ENCODE results near the gene POLR2F. TPM values are rescaled to one million over a fixed set of nuclear protein-coding genes. Genes with fewer than 3 reads are reported as not detected.
A peak's percentile ranks its signal among the peaks of the same experiment; 100 is the strongest.
"Not testable (repeated sequence)": the region's sequence is repeated elsewhere in the genome, so short reads cannot be mapped to it uniquely, and the experiment has no call there.

Gene POLR2F
- polyA plus RNA-seq, 2 donors: 84.8 to 114 TPM

- not testable (repeated sequence) for H3K27ac ChIP-seq (ENCODE audit: low read depth in 2 of 2, low read length in 1 of 2); H3K4me3 ChIP-seq (ENCODE audit: low read depth in 1 of 2, low read length in 2 of 2); H3K9me3 ChIP-seq (ENCODE audit: control insufficient read depth in 2 of 2, insufficient read depth in 1 of 2, low read depth in 1 of 2, low read length in 1 of 2); H3K4me1 ChIP-seq (ENCODE audit: control insufficient read depth in 2 of 2, insufficient read depth in 2 of 2, low read length in 1 of 2); H3K27me3 ChIP-seq (ENCODE audit: control insufficient read depth in 1 of 2, insufficient read depth in 2 of 2, low read length in 2 of 2)
- 91% methylated on average over 14 of the region's 14 CpGs for WGBS, 2 donors
- H3K36me3 ChIP-seq (ENCODE audit: control insufficient read depth in 2 of 2, insufficient read depth in 2 of 2, low read length in 1 of 2): peaks cover 4 to 13% of the 10 kb centered on the region in 2 donors
Measured at GRCh38 chr22:37947142-37947795, 6.2 kb upstream of the POLR2F start.

- H3K9me3 ChIP-seq (ENCODE audit: control insufficient read depth in 2 of 2, insufficient read depth in 1 of 2, low read depth in 1 of 2, low read length in 1 of 2): no peaks in the 10 kb centered on the region
- H3K4me1 ChIP-seq (ENCODE audit: control insufficient read depth in 2 of 2, insufficient read depth in 2 of 2, low read length in 1 of 2): peaks cover 7 to 8% of the 10 kb centered on the region in 2 donors
- no peak overlapping the region for H3K4me3 ChIP-seq (ENCODE audit: low read depth in 1 of 2, low read length in 2 of 2)
- no peaks in the 10 kb centered on the region for H3K36me3 ChIP-seq (ENCODE audit: control insufficient read depth in 2 of 2, insufficient read depth in 2 of 2, low read length in 1 of 2)
- H3K27me3 ChIP-seq (ENCODE audit: control insufficient read depth in 1 of 2, insufficient read depth in 2 of 2, low read length in 2 of 2): no peaks in the 10 kb centered on the region
- peak overlapping the region in 1 of 2 donors; percentile 7 for H3K27ac ChIP-seq (ENCODE audit: low read depth in 2 of 2, low read length in 1 of 2)
- WGBS, 2 donors: 57 to 58% methylated on average over 8 of the region's 8 CpGs
Measured at GRCh38 chr22:37951305-37951704, 2.2 kb upstream of the POLR2F start.

GRCh38 chr22:37952629-37953028 is 870 bp upstream of the POLR2F start:
- 8% methylated on average over 20 of the region's 20 CpGs for WGBS, 2 donors
- H3K27ac ChIP-seq (ENCODE audit: low read depth in 2 of 2, low read length in 1 of 2): not testable (repeated sequence)

GRCh38 chr22:37953062-37953436 is 450 bp upstream of the POLR2F start:
- WGBS, 2 donors: 1 to 3% methylated on average over 13 of the region's 13 CpGs
- H3K27me3 ChIP-seq (ENCODE audit: control insufficient read depth in 1 of 2, insufficient read depth in 2 of 2, low read length in 2 of 2): no peaks in the 10 kb centered on the region
- H3K27ac ChIP-seq (ENCODE audit: low read depth in 2 of 2, low read length in 1 of 2): peak overlapping the region; percentile 51
- H3K9me3 ChIP-seq (ENCODE audit: control insufficient read depth in 2 of 2, insufficient read depth in 1 of 2, low read depth in 1 of 2, low read length in 1 of 2): no peaks in the 10 kb centered on the region
- H3K36me3 ChIP-seq (ENCODE audit: control insufficient read depth in 2 of 2, insufficient read depth in 2 of 2, low read length in 1 of 2): peaks cover 11 to 14% of the 10 kb centered on the region in 2 donors
- peak overlapping the region; percentile 71 to 94 for H3K4me3 ChIP-seq (ENCODE audit: low read depth in 1 of 2, low read length in 2 of 2)
- peaks cover 7 to 8% of the 10 kb centered on the region in 2 donors for H3K4me1 ChIP-seq (ENCODE audit: control insufficient read depth in 2 of 2, insufficient read depth in 2 of 2, low read length in 1 of 2)

More at GRCh38 chr22:37952629-37953028, 870 bp upstream of the POLR2F start:
- not testable (repeated sequence) for H3K27me3 ChIP-seq (ENCODE audit: control insufficient read depth in 1 of 2, insufficient read depth in 2 of 2, low read length in 2 of 2); H3K4me1 ChIP-seq (ENCODE audit: control insufficient read depth in 2 of 2, insufficient read depth in 2 of 2, low read length in 1 of 2); H3K9me3 ChIP-seq (ENCODE audit: control insufficient read depth in 2 of 2, insufficient read depth in 1 of 2, low read depth in 1 of 2, low read length in 1 of 2)
- Histone ChIP-seq H3K36me3 (ENCODE audit: control insufficient read depth in 2 of 2, insufficient read depth in 2 of 2, low read length in 1 of 2) (peaks cover 7 to 12% of the 10 kb centered on the region in 2 donors), H3K4me3 (ENCODE audit: low read depth in 1 of 2, low read length in 2 of 2) (peak overlapping the region in 1 of 2 donors; percentile 71)

GRCh38 chr22:37954686-37955085 is 1.2 kb downstream of the POLR2F start:
- peak overlapping the region in 1 of 2 donors; percentile 71 for H3K4me3 ChIP-seq (ENCODE audit: low read depth in 1 of 2, low read length in 2 of 2)
- H3K27ac ChIP-seq (ENCODE audit: low read depth in 2 of 2, low read length in 1 of 2): no peak overlapping the region
- peaks cover 7 to 8% of the 10 kb centered on the region in 2 donors for H3K4me1 ChIP-seq (ENCODE audit: control insufficient read depth in 2 of 2, insufficient read depth in 2 of 2, low read length in 1 of 2)
- H3K9me3 ChIP-seq (ENCODE audit: control insufficient read depth in 2 of 2, insufficient read depth in 1 of 2, low read depth in 1 of 2, low read length in 1 of 2): no peaks in the 10 kb centered on the region
- H3K27me3 ChIP-seq (ENCODE audit: control insufficient read depth in 1 of 2, insufficient read depth in 2 of 2, low read length in 2 of 2): no peaks in the 10 kb centered on the region
- peaks cover 22 to 23% of the 10 kb centered on the region in 2 donors for H3K36me3 ChIP-seq (ENCODE audit: control insufficient read depth in 2 of 2, insufficient read depth in 2 of 2, low read length in 1 of 2)
- WGBS, 2 donors: 64 to 65% methylated on average over 4 of the region's 4 CpGs

GRCh38 chr22:37955825-37956397 is 2.4 kb downstream of the POLR2F start:
- H3K27ac ChIP-seq (ENCODE audit: low read depth in 2 of 2, low read length in 1 of 2); H3K9me3 ChIP-seq (ENCODE audit: control insufficient read depth in 2 of 2, insufficient read depth in 1 of 2, low read depth in 1 of 2, low read length in 1 of 2); H3K4me3 ChIP-seq (ENCODE audit: low read depth in 1 of 2, low read length in 2 of 2); H3K27me3 ChIP-seq (ENCODE audit: control insufficient read depth in 1 of 2, insufficient read depth in 2 of 2, low read length in 2 of 2); H3K4me1 ChIP-seq (ENCODE audit: control insufficient read depth in 2 of 2, insufficient read depth in 2 of 2, low read length in 1 of 2): not testable (repeated sequence)
- 81 to 85% methylated on average over 15 of the region's 15 CpGs for WGBS, 2 donors
- H3K36me3 ChIP-seq (ENCODE audit: control insufficient read depth in 2 of 2, insufficient read depth in 2 of 2, low read length in 1 of 2): peaks cover 24 to 28% of the 10 kb centered on the region in 2 donors

- Histone ChIP-seq H3K4me1 (ENCODE audit: control insufficient read depth in 2 of 2, insufficient read depth in 2 of 2, low read length in 1 of 2) (peaks cover 7 to 8% of the 10 kb centered on the region in 2 donors), H3K9me3 (ENCODE audit: control insufficient read depth in 2 of 2, insufficient read depth in 1 of 2, low read depth in 1 of 2, low read length in 1 of 2) (no peaks in the 10 kb centered on the region), H3K4me3 (ENCODE audit: low read depth in 1 of 2, low read length in 2 of 2) (no peak overlapping the region), H3K27me3 (ENCODE audit: control insufficient read depth in 1 of 2, insufficient read depth in 2 of 2, low read length in 2 of 2) (no peaks in the 10 kb centered on the region), H3K27ac (ENCODE audit: low read depth in 2 of 2, low read length in 1 of 2) (no peak overlapping the region), H3K36me3 (ENCODE audit: control insufficient read depth in 2 of 2, insufficient read depth in 2 of 2, low read length in 1 of 2) (peaks cover 31 to 33% of the 10 kb centered on the region in 2 donors)
- WGBS, 2 donors: 83 to 88% methylated on average over 4 of the region's 4 CpGs
Measured at GRCh38 chr22:37957232-37957631, 3.7 kb downstream of the POLR2F start.

- H3K4me1 ChIP-seq (ENCODE audit: control insufficient read depth in 2 of 2, insufficient read depth in 2 of 2, low read length in 1 of 2): peaks cover 3 to 4% of the 10 kb centered on the region in 2 donors
- peaks cover 31 to 35% of the 10 kb centered on the region in 2 donors for H3K36me3 ChIP-seq (ENCODE audit: control insufficient read depth in 2 of 2, insufficient read depth in 2 of 2, low read length in 1 of 2)
- WGBS, 2 donors: 96 to 98% methylated on average over 18 of the region's 18 CpGs
- no peaks in the 10 kb centered on the region for H3K27me3 ChIP-seq (ENCODE audit: control insufficient read depth in 1 of 2, insufficient read depth in 2 of 2, low read length in 2 of 2)
- no peaks in the 10 kb centered on the region for H3K9me3 ChIP-seq (ENCODE audit: control insufficient read depth in 2 of 2, insufficient read depth in 1 of 2, low read depth in 1 of 2, low read length in 1 of 2)
- no peak overlapping the region for H3K27ac ChIP-seq (ENCODE audit: low read depth in 2 of 2, low read length in 1 of 2)
- H3K4me3 ChIP-seq (ENCODE audit: low read depth in 1 of 2, low read length in 2 of 2): no peak overlapping the region
Measured at GRCh38 chr22:37959231-37959825, 5.8 kb downstream of the POLR2F start.

- H3K4me3 ChIP-seq (ENCODE audit: low read depth in 1 of 2, low read length in 2 of 2): no peak overlapping the region
- H3K9me3 ChIP-seq (ENCODE audit: control insufficient read depth in 2 of 2, insufficient read depth in 1 of 2, low read depth in 1 of 2, low read length in 1 of 2): no peaks in the 10 kb centered on the region
- H3K36me3 ChIP-seq (ENCODE audit: control insufficient read depth in 2 of 2, insufficient read depth in 2 of 2, low read length in 1 of 2): peaks cover 31 to 37% of the 10 kb centered on the region in 2 donors
- H3K4me1 ChIP-seq (ENCODE audit: control insufficient read depth in 2 of 2, insufficient read depth in 2 of 2, low read length in 1 of 2): no peaks in the 10 kb centered on the region
- no peaks in the 10 kb centered on the region for H3K27me3 ChIP-seq (ENCODE audit: control insufficient read depth in 1 of 2, insufficient read depth in 2 of 2, low read length in 2 of 2)
- H3K27ac ChIP-seq (ENCODE audit: low read depth in 2 of 2, low read length in 1 of 2): no peak overlapping the region
- 98 to 99% methylated on average over 4 of the region's 4 CpGs for WGBS, 2 donors
Measured at GRCh38 chr22:37961062-37961461, 7.6 kb downstream of the POLR2F start.

All from esophagus (tissue), 2 donors.